Breast epithelium (tissue), 3 donors: Measurements from ENCODE around the gene STK35.

ENCODE experiments used
- POLR2A ChIP-seq: fragments of 450-650 bp; IDR thresholded peaks from one replicate; pipeline ENCODE4 v1.6.1; 2016; ENCODE audit warnings: antibody characterized with exemption, mild to moderate bottlenecking, moderate library complexity
- TF ChIP-seq, protein P1 (sequence below), 3 donors: fragments of 450-650 bp; IDR thresholded peaks; one replicate each; pipeline ENCODE4 v1.5.1; 2016 to 2017; ENCODE audit warnings: antibody characterized with exemption in 3 of 3, mild to moderate bottlenecking in 3 of 3, moderate library complexity in 3 of 3

- TF ChIP-seq, protein P1, sequence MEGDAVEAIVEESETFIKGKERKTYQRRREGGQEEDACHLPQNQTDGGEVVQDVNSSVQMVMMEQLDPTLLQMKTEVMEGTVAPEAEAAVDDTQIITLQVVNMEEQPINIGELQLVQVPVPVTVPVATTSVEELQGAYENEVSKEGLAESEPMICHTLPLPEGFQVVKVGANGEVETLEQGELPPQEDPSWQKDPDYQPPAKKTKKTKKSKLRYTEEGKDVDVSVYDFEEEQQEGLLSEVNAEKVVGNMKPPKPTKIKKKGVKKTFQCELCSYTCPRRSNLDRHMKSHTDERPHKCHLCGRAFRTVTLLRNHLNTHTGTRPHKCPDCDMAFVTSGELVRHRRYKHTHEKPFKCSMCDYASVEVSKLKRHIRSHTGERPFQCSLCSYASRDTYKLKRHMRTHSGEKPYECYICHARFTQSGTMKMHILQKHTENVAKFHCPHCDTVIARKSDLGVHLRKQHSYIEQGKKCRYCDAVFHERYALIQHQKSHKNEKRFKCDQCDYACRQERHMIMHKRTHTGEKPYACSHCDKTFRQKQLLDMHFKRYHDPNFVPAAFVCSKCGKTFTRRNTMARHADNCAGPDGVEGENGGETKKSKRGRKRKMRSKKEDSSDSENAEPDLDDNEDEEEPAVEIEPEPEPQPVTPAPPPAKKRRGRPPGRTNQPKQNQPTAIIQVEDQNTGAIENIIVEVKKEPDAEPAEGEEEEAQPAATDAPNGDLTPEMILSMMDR (IDR thresholded peaks at IDR 0.05) = no peak
- no peak for TF ChIP-seq POLR2A
Observed at GRCh38 chr20:2112910-2113309, 11.3 kb downstream of the STK35 start.
